Neural cell (in vitro differentiated cells): ENCODE results near the gene S100A1. TPM values are rescaled to one million over a fixed set of nuclear protein-coding genes. Genes with fewer than 3 reads are reported as not detected.

ENCODE experiments used
- H2AFZ ChIP-seq: fragments of 200-600, 300-800 bp; sonication (generic), shearing (Covaris generic); 2 replicates; pipeline ENCODE4 v1.6.0; 2014; ENCODE audit warnings: low read depth, mild to moderate bottlenecking, antibody characterized with exemption, low read length, moderate library complexity
- H3F3A ChIP-seq: fragments of 200-600 bp; shearing (Covaris generic); 2 replicates; pipeline ENCODE4 v1.6.1; 2016; ENCODE audit warnings: mild to moderate bottlenecking, moderate library complexity, mixed read lengths, antibody characterized with exemption, low read length; ENCODE audit not compliant: insufficient read depth, poor library complexity, severe bottlenecking
- H3K27ac ChIP-seq: fragments of 200-600, 300-800 bp; sonication (generic), shearing (Covaris generic); 2 replicates; pipeline ENCODE4 v1.5.1; 2014; ENCODE audit warnings: mild to moderate bottlenecking, low read length, moderate library complexity
- H3K27me3 ChIP-seq: fragments of 300-800, 200-600 bp; sonication (generic), shearing (Covaris generic); 2 replicates; pipeline ENCODE4 v1.6.0; 2014; ENCODE audit warnings: mild to moderate bottlenecking, low read depth, low read length, moderate library complexity; ENCODE audit not compliant: insufficient read depth
- H3K36me3 ChIP-seq: fragments of 300-800, 200-600 bp; sonication (generic), shearing (Covaris generic); 2 replicates; pipeline ENCODE4 v1.5.1; 2014; ENCODE audit warnings: mild to moderate bottlenecking, antibody characterized with exemption, low read length, moderate library complexity; ENCODE audit not compliant: insufficient read depth
- H3K4me2 ChIP-seq: fragments of 300-800, 200-600 bp; sonication (generic), shearing (Covaris generic); 2 replicates; pipeline ENCODE4 v1.6.0; 2014; ENCODE audit warnings: mild to moderate bottlenecking, low read length
- H3K4me3 ChIP-seq: fragments of 300-800, 200-600 bp; sonication (generic), shearing (Covaris generic); 2 replicates; pipeline ENCODE4 v1.5.1; 2014; ENCODE audit warnings: mild to moderate bottlenecking, low read length, moderate library complexity
- H3K79me2 ChIP-seq: fragments of 200-600 bp; shearing (Covaris generic); replicated peaks from 2 replicates; pipeline ENCODE4 v1.6.0; 2014; ENCODE audit warnings: mild to moderate bottlenecking, low read length, moderate library complexity; ENCODE audit not compliant: insufficient read depth
- H3K9ac ChIP-seq: fragments of 300-800, 200-600 bp; sonication (generic), shearing (Covaris generic); 2 replicates; pipeline ENCODE4 v1.6.1; 2016; ENCODE audit warnings: mild to moderate bottlenecking, low read length, mixed read lengths
- H3K9me2 ChIP-seq: fragments of 200-600 bp; shearing (Covaris generic); 2 replicates; pipeline ENCODE4 v1.6.1; 2016; ENCODE audit warnings: mild to moderate bottlenecking, low read length, mixed read lengths; ENCODE audit not compliant: insufficient read depth
- H3K9me3 ChIP-seq: fragments of 200-600, 300-800 bp; sonication (generic), shearing (Covaris generic); 2 replicates; pipeline ENCODE4 v1.6.1; 2016; ENCODE audit warnings: mild to moderate bottlenecking, mixed run types, low read length, moderate library complexity, mixed read lengths
- H4K20me1 ChIP-seq: fragments of 200-600 bp; shearing (Covaris generic); 2 replicates; pipeline ENCODE4 v1.6.1; 2016; ENCODE audit warnings: mild to moderate bottlenecking, mixed run types; ENCODE audit not compliant: insufficient read depth
- CTCF ChIP-seq: fragments of 450-650 bp; IDR thresholded peaks from 2 replicates; pipeline ENCODE4 v1.5.1; 2014; ENCODE audit warnings: antibody characterized with exemption, mild to moderate bottlenecking, moderate library complexity; ENCODE audit not compliant: poor library complexity, severe bottlenecking
- EP300 ChIP-seq: fragments of 450-650 bp; conservative IDR thresholded peaks from 2 replicates; pipeline ENCODE4 v1.6.1; 2014; ENCODE audit warnings: antibody characterized with exemption, mild to moderate bottlenecking, moderate library complexity; ENCODE audit not compliant: poor library complexity, severe bottlenecking
- EZH2 ChIP-seq: fragments of 200-600, 300-800 bp; shearing (Covaris generic), sonication (generic); IDR thresholded peaks from 2 replicates; pipeline ENCODE4 v1.6.1; 2014; ENCODE audit warnings: antibody characterized with exemption, low read length, borderline replicate concordance, mild to moderate bottlenecking; ENCODE audit not compliant: insufficient read depth, poor library complexity, severe bottlenecking
- MXI1 ChIP-seq: fragments of 450-650 bp; conservative IDR thresholded peaks from 2 replicates; pipeline ENCODE4 v1.6.1; 2014; ENCODE audit warnings: antibody characterized with exemption, mild to moderate bottlenecking; ENCODE audit not compliant: poor library complexity, severe bottlenecking
- POLR2AphosphoS5 ChIP-seq: IDR thresholded peaks from 2 replicates; pipeline ENCODE4 v1.6.1; 2012
- RAD21 ChIP-seq: fragments of 450-650 bp; conservative IDR thresholded peaks from 2 replicates; pipeline ENCODE4 v1.6.1; 2014; ENCODE audit warnings: antibody characterized with exemption, mild to moderate bottlenecking, moderate library complexity
- REST ChIP-seq: IDR thresholded peaks from 2 replicates; pipeline ENCODE4 v1.6.1; 2012; ENCODE audit warnings: borderline replicate concordance
- SMC3 ChIP-seq: fragments of 450-650 bp; conservative IDR thresholded peaks from 2 replicates; pipeline ENCODE4 v1.6.1; 2014; ENCODE audit warnings: antibody characterized with exemption, mild to moderate bottlenecking, moderate library complexity; ENCODE audit not compliant: poor library complexity
- TAF1 ChIP-seq: IDR thresholded peaks from 2 replicates; pipeline ENCODE4 v1.6.1; 2012; ENCODE audit warnings: low read depth
- polyA plus RNA-seq: library from polyadenylated mRNA; depleted of rRNA; stranded (reverse); fragments of >200 nt; gene quantifications from 2 replicates; pipeline ENCODE4 v1.2.3, GENCODE V29; 2014

S100A1 gene
- polyA plus RNA-seq, 1 donor from 2014 or later = not detected

GRCh38 chr1:153608742-153609584 is 19.3 kb upstream of the S100A1 start:
- H3F3A ChIP-seq = no peaks in the 10 kb centered on the region
- H2AFZ ChIP-seq = no peak overlapping the region
- H3K4me2 ChIP-seq = no peak overlapping the region
- no peak for TF ChIP-seq MXI1
- TF ChIP-seq CTCF = no peak
- TF ChIP-seq SMC3 = no peak
- TF ChIP-seq POLR2AphosphoS5 = no peak
- TF ChIP-seq TAF1 = no peak
- TF ChIP-seq REST = no peak
- no peak for TF ChIP-seq RAD21
- no peak for TF ChIP-seq EP300
- no peak for TF ChIP-seq EZH2
- H3K4me3 ChIP-seq = no peak overlapping the region
- H3K36me3 ChIP-seq = no peaks in the 10 kb centered on the region
- no peaks in the 10 kb centered on the region for H3K27me3 ChIP-seq
- H3K27ac ChIP-seq = no peak overlapping the region
- no peaks in the 10 kb centered on the region for H4K20me1 ChIP-seq
- H3K9ac ChIP-seq = no peak overlapping the region
- no peaks in the 10 kb centered on the region for H3K9me3 ChIP-seq
- no peaks in the 10 kb centered on the region for H3K9me2 ChIP-seq
- H3K79me2 ChIP-seq = no peaks in the 10 kb centered on the region

GRCh38 chr1:153609585-153609907 is 18.7 kb upstream of the S100A1 start:
- TF ChIP-seq REST = no peak
- no peak for TF ChIP-seq EZH2
- no peak for TF ChIP-seq SMC3
- no peak for TF ChIP-seq CTCF
- TF ChIP-seq MXI1 = no peak
- TF ChIP-seq RAD21 = no peak
- no peak for TF ChIP-seq POLR2AphosphoS5
- TF ChIP-seq TAF1 = no peak
- TF ChIP-seq EP300 = no peak
- Histone ChIP-seq H3K9me2 (no peaks in the 10 kb centered on the region), H3F3A (no peaks in the 10 kb centered on the region), H3K4me3 (no peak overlapping the region), H3K9ac (no peak overlapping the region), H4K20me1 (no peaks in the 10 kb centered on the region), H3K27ac (no peak overlapping the region), H3K79me2 (no peaks in the 10 kb centered on the region), H3K4me2 (no peak overlapping the region), H3K9me3 (no peaks in the 10 kb centered on the region), H3K36me3 (no peaks in the 10 kb centered on the region), H2AFZ (no peak overlapping the region), H3K27me3 (no peaks in the 10 kb centered on the region)
